ENCODE results near the gene QARS1. TPM values are rescaled to one million over a fixed set of nuclear protein-coding genes. Genes with fewer than 3 reads are reported as not detected.

The QARS1 gene
- total RNA-seq, 1 donor from 2014 or later: 416 TPM

DNA sequence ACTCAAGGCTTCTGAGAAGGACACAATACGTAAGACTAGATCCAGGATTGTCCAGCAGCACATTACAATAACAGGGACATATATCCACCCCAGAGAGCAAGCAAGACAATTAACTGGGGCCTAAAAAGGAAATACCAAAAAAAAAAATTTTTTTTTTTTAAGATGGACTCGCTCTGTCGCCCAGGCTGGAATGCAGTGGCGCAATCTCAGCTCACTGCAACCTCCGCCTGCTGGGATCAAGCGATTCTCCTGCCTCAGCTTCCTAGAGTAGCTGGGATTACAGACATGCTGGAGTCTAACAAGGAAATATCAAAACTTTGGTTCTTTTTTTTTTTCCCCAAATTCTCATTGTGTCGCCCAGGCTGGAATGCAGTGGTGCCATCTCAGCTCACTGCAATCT lies 46.5 kb downstream of the QARS1 start:
- no peak for DNase-seq (ENCODE audit: low spot score)
- Mint-ChIP-seq H3K27ac (ENCODE audit: unreplicated experiment) (no peak overlapping the region), H3K4me3 (ENCODE audit: unreplicated experiment) (peak overlapping the region; percentile 71), H3K4me1 (ENCODE audit: unreplicated experiment) (peaks cover 3% of the 10 kb centered on the region), H3K36me3 (ENCODE audit: low read depth, unreplicated experiment) (peaks cover 24% of the 10 kb centered on the region), H3K9me3 (ENCODE audit: unreplicated experiment) (no peaks in the 10 kb centered on the region), H3K27me3 (ENCODE audit: unreplicated experiment) (no peaks in the 10 kb centered on the region)
- TF ChIP-seq, protein P1, sequence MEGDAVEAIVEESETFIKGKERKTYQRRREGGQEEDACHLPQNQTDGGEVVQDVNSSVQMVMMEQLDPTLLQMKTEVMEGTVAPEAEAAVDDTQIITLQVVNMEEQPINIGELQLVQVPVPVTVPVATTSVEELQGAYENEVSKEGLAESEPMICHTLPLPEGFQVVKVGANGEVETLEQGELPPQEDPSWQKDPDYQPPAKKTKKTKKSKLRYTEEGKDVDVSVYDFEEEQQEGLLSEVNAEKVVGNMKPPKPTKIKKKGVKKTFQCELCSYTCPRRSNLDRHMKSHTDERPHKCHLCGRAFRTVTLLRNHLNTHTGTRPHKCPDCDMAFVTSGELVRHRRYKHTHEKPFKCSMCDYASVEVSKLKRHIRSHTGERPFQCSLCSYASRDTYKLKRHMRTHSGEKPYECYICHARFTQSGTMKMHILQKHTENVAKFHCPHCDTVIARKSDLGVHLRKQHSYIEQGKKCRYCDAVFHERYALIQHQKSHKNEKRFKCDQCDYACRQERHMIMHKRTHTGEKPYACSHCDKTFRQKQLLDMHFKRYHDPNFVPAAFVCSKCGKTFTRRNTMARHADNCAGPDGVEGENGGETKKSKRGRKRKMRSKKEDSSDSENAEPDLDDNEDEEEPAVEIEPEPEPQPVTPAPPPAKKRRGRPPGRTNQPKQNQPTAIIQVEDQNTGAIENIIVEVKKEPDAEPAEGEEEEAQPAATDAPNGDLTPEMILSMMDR (IDR thresholded peaks at IDR 0.05; ENCODE audit: unreplicated experiment): no peak

DNA sequence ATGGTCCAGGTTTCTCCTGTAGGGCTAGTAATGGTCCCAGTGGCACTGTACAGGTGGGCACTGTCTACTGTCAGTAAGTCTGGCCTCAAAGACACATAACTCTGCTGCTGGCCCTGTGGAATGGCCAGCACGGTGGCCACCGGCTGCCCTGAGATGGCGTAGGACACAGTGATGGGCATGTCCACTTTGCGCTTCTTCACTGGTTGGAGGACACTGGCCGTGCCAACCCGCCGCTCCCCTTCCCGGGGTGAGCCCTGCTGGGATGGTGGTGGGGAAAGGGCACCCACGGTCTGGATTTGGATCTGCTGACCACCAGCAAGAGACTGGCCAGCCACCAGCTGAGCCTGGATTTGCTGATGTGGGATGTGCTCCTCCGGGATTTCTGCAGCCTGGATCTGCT lies 47.3 kb downstream of the QARS1 start:
- Mint-ChIP-seq H3K36me3 (ENCODE audit: low read depth, unreplicated experiment) (peaks cover 29% of the 10 kb centered on the region), H3K4me1 (ENCODE audit: unreplicated experiment) (peaks cover 3% of the 10 kb centered on the region), H3K4me3 (ENCODE audit: unreplicated experiment) (peak overlapping the region; percentile 65), H3K27ac (ENCODE audit: unreplicated experiment) (no peak overlapping the region), H3K27me3 (ENCODE audit: unreplicated experiment) (no peaks in the 10 kb centered on the region), H3K9me3 (ENCODE audit: unreplicated experiment) (no peaks in the 10 kb centered on the region)
- DNase-seq (ENCODE audit: low spot score): no peak
- TF ChIP-seq, protein P1 (IDR thresholded peaks at IDR 0.05; ENCODE audit: unreplicated experiment): no peak

DNA sequence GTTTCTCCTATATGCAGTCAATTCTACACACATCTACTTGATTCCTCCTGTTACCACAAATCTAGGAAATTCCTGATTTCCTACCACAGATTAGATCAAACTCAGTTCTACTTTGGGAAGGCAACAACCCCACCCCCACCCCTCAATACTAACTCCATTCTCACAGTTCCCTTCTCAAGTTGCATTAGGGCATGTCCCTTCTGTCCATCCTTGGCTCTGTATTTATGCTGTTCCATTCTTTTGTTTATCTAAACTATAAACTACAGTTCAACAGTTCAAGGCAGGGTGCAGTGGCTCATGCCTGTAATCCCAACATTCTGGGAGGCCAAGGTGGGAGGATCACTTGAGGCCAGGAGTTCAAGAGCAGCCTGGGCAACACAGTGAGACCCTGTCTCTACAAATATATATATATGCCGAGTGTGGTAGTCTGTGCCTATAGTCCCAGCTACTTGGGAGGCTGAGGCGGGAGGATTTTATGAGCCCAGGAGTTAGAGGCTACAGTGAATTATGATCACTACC lies 50.2 kb downstream of the QARS1 start:
- TF ChIP-seq, protein P1 (IDR thresholded peaks at IDR 0.05; ENCODE audit: unreplicated experiment): no peak
- Mint-ChIP-seq H3K4me1 (ENCODE audit: unreplicated experiment) (peaks cover 3% of the 10 kb centered on the region), H3K9me3 (ENCODE audit: unreplicated experiment) (no peaks in the 10 kb centered on the region), H3K4me3 (ENCODE audit: unreplicated experiment) (no peak overlapping the region), H3K27me3 (ENCODE audit: unreplicated experiment) (peaks cover 4% of the 10 kb centered on the region), H3K36me3 (ENCODE audit: low read depth, unreplicated experiment) (peaks cover 40% of the 10 kb centered on the region), H3K27ac (ENCODE audit: unreplicated experiment) (no peak overlapping the region)
- DNase-seq (ENCODE audit: low spot score): no peak

DNA sequence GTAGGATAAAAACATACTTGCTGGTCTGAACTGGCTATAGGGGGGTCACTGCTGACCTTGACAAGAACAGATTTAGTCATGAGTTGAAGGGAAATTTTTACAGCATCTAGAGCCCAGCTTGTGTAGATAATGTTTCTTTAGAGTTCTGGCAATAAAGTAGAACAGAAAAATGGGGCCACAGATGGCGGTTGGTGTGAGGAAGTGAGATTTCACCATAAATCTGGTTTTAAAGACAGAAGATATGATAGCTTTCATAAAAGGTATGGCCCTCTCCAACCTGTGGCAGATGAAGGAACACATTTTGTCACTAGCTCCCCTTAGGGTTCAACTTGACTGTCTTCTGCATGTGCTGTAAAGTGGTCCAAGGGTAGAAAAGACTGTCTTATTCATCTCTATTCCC lies 51.0 kb downstream of the QARS1 start:
- TF ChIP-seq, protein P1 (IDR thresholded peaks at IDR 0.05; ENCODE audit: unreplicated experiment): no peak
- H3K36me3 Mint-ChIP-seq (ENCODE audit: low read depth, unreplicated experiment): peaks cover 40% of the 10 kb centered on the region
- no peak overlapping the region for H3K4me3 Mint-ChIP-seq (ENCODE audit: unreplicated experiment)
- DNase-seq (ENCODE audit: low spot score): no peak
- H3K27ac Mint-ChIP-seq (ENCODE audit: unreplicated experiment): no peak overlapping the region
- H3K4me1 Mint-ChIP-seq (ENCODE audit: unreplicated experiment): peaks cover 3% of the 10 kb centered on the region
- H3K9me3 Mint-ChIP-seq (ENCODE audit: unreplicated experiment): no peaks in the 10 kb centered on the region
- peaks cover 6% of the 10 kb centered on the region for H3K27me3 Mint-ChIP-seq (ENCODE audit: unreplicated experiment)

Small RNAs within 50 kb of the gene (microRNA-seq; reads per million reads assigned to microRNA genes)
- 1.3 reads per million, percentile 19 among the genes with 10 or more reads in this experiment for gene MIR6890 (ENCODE audit: unreplicated experiment)

Other genes with a start within 250 kb of the QARS1 start
- 3.6 TPM for gene SLC25A20, start 205.9 kb downstream of the QARS1 start, total RNA-seq (ENCODE audit: unreplicated experiment)
- 57.0 TPM for gene ARIH2, start 185.9 kb downstream of the QARS1 start, total RNA-seq (ENCODE audit: unreplicated experiment)
- 9.3 TPM for gene P4HTM, start 114.5 kb downstream of the QARS1 start, total RNA-seq (ENCODE audit: unreplicated experiment)
- 148 TPM for gene WDR6, start 97.4 kb downstream of the QARS1 start, total RNA-seq (ENCODE audit: unreplicated experiment)
- 27.8 TPM for gene DALRD3, start 86.2 kb downstream of the QARS1 start, total RNA-seq (ENCODE audit: unreplicated experiment)
- 32.3 TPM for gene NDUFAF3, start 82.6 kb downstream of the QARS1 start, total RNA-seq (ENCODE audit: unreplicated experiment)
- gene IMPDH2, start 75.4 kb downstream of the QARS1 start, total RNA-seq (ENCODE audit: unreplicated experiment): 111 TPM
- gene QRICH1, start 10.7 kb downstream of the QARS1 start, total RNA-seq (ENCODE audit: unreplicated experiment): 136 TPM
- 38.8 TPM for gene USP19, start 16.1 kb upstream of the QARS1 start, total RNA-seq (ENCODE audit: unreplicated experiment)
- 259 TPM for gene LAMB2, start 28.3 kb upstream of the QARS1 start, total RNA-seq (ENCODE audit: unreplicated experiment)
- 24.8 TPM for gene CCDC71, start 61.6 kb upstream of the QARS1 start, total RNA-seq (ENCODE audit: unreplicated experiment)
- gene KLHDC8B, start 66.8 kb upstream of the QARS1 start, total RNA-seq (ENCODE audit: unreplicated experiment): 16.7 TPM
- 3.8 TPM for gene C3orf62, start 172.5 kb upstream of the QARS1 start, total RNA-seq (ENCODE audit: unreplicated experiment)
- 55.0 TPM for gene USP4, start 235.3 kb upstream of the QARS1 start, total RNA-seq (ENCODE audit: unreplicated experiment)

All from endothelial cell (in vitro differentiated cells).